DMS153 (cell line): Measurements from ENCODE around the gene NFATC2.

Experiments used
- DNase-seq: peaks from one replicate; lab custom pipeline; 2025; lab: John Stamatoyannopoulos, UW

The NFATC2 gene

GRCh38 chr20:51374961-51375360 lies 167.6 kb downstream of the NFATC2 start:
- no peak for DNase-seq

GRCh38 chr20:51374456-51374830 lies 168.1 kb downstream of the NFATC2 start:
- DNase-seq = no peak

- no peak for DNase-seq
Observed at GRCh38 chr20:51373713-51374455, 168.6 kb downstream of the NFATC2 start.

GRCh38 chr20:51372966-51373365 lies 169.6 kb downstream of the NFATC2 start:
- no peak for DNase-seq

GRCh38 chr20:51372176-51372803 lies 170.2 kb downstream of the NFATC2 start:
- peak; percentile 65 for DNase-seq

GRCh38 chr20:51371720-51372119 lies 170.8 kb downstream of the NFATC2 start:
- DNase-seq = no peak

- DNase-seq = no peak
Observed at GRCh38 chr20:51369503-51369902, 173.0 kb downstream of the NFATC2 start.

GRCh38 chr20:51368461-51369211 lies 173.9 kb downstream of the NFATC2 start:
- no peak for DNase-seq

GRCh38 chr20:51366155-51366886 lies 176.2 kb downstream of the NFATC2 start:
- no peak for DNase-seq

GRCh38 chr20:51365670-51366069 lies 176.8 kb downstream of the NFATC2 start:
- no peak for DNase-seq

- no peak for DNase-seq
Observed at GRCh38 chr20:51363813-51364212, 178.7 kb downstream of the NFATC2 start.

- no peak for DNase-seq
Observed at GRCh38 chr20:51363378-51363777, 179.1 kb downstream of the NFATC2 start.

GRCh38 chr20:51362254-51362653 lies 180.3 kb downstream of the NFATC2 start:
- no peak for DNase-seq

GRCh38 chr20:51361258-51361657 lies 181.3 kb downstream of the NFATC2 start:
- DNase-seq = no peak

- DNase-seq = no peak
Observed at GRCh38 chr20:51360451-51361201, 181.9 kb downstream of the NFATC2 start.

GRCh38 chr20:51359947-51360346 lies 182.6 kb downstream of the NFATC2 start:
- no peak for DNase-seq

GRCh38 chr20:51359401-51359800 lies 183.1 kb downstream of the NFATC2 start:
- peak; percentile 20 for DNase-seq

GRCh38 chr20:51358032-51358724 lies 184.3 kb downstream of the NFATC2 start:
- no peak for DNase-seq

GRCh38 chr20:51357543-51357942 lies 185.0 kb downstream of the NFATC2 start:
- no peak for DNase-seq

GRCh38 chr20:51356871-51357270 lies 185.6 kb downstream of the NFATC2 start:
- no peak for DNase-seq

- DNase-seq = peak; percentile 46
Observed at GRCh38 chr20:51354769-51355319, 187.7 kb downstream of the NFATC2 start.
